NOMO-1 treated with dmso at 0.1 percent for 144 hours (cell line): Measurements from ENCODE around the gene NFKBIE.

Source experiments
- DNase-seq: peaks from one replicate; lab custom pipeline; 2025; ENCODE audit not compliant: unreplicated experiment; lab: John Stamatoyannopoulos, UW

The NFKBIE gene

GRCh38 chr6:44297063-44298038 is 32.0 kb upstream of the NFKBIE start:
- DNase-seq = no peak

- no peak for DNase-seq
Observed at GRCh38 chr6:44294832-44295791, 29.8 kb upstream of the NFKBIE start.

DNA sequence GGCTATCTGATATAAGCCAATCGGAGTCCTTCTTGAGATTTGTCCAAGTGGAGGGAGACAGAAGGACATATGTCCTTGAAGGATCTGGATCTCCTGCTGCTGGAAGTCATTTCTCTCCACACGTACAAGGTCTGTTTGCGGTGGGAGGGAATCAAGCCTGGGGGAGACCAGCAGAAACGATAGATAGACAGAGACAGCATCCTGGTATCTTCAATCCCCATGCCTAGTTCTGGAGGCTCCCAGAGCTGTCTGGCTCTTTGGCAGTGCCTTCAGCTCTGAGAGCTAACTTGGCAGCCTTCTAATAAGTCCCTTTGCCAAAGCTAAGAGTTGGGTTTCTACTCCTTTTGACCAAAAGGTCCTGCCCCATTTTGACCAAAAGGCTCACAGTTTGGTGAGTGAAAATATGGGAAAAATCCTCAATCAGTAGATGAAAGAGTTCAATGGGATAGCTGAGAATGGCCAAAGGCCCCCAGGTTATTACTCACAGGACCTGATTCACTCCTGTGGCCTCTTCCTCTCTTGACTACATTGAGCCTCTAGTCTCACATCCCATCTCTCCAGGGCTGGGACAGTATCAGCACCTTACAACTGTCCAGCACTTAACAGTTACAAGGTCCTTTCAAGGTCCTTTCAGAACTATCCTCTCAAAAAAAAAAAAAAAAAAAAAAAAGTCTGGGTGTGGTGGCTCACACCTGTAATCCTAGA is 27.5 kb upstream of the NFKBIE start:
- no peak for DNase-seq

GRCh38 chr6:44291841-44292240 is 26.5 kb upstream of the NFKBIE start:
- no peak for DNase-seq

DNA sequence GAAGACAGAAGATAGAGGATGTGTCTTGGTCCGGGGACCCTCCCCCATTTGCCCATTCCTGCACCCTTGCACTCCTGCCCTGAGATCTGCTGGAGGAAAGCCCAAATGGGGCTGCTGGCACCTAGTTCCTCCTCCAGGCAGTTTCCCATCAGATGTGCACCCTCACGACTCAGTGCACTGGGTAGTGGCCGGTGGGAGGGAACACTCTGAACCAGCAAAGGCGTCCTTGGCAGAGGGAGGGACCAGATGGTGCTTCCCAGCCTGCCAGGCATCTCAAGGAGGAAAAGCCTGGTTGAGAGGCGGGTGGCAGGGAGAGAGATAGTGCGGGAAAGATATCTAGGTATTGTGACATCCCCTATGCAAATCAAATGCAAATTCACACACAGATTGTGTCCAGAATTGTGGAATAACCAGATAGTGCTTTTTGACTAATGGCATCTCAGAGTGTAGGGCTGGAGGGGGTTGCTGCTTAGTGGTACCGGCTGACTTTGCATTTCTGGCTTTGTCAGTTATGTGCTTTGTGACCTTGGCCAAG is 24.4 kb upstream of the NFKBIE start:
- DNase-seq = no peak

DNA sequence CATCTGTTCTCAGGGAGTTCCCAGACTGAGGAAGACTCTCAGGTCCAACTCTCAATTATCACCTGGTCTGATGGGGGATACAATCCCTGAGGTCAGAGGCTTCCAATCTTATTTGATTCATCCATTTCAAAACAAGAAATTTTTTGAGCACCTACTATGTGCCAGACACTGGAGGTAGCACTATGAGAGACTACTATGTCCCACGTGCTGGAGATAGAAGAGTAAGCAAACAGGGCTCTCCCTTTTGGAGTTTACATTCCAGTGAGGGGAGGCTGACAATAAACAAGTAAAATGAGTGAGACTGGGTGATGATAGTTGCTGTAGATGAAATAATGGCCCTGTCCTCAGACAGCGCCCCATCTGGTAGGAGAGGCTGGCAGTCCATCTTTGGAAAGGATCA is 21.4 kb upstream of the NFKBIE start:
- DNase-seq = no peak

DNA sequence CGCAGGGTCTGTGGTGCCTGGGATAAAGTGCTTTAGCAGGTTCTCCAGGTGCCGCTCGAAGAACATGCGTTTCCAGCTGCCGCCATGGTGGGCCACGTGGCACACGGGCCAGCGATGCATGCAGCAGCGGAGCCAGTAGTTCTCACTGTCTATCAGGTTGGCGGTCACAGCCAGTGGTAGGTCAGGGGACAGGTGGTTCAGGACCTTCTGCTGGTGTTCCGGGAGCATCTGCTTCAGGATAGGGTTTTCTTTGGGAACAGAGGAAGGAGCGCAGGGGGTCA is 20.9 kb upstream of the NFKBIE start:
- no peak for DNase-seq

DNA sequence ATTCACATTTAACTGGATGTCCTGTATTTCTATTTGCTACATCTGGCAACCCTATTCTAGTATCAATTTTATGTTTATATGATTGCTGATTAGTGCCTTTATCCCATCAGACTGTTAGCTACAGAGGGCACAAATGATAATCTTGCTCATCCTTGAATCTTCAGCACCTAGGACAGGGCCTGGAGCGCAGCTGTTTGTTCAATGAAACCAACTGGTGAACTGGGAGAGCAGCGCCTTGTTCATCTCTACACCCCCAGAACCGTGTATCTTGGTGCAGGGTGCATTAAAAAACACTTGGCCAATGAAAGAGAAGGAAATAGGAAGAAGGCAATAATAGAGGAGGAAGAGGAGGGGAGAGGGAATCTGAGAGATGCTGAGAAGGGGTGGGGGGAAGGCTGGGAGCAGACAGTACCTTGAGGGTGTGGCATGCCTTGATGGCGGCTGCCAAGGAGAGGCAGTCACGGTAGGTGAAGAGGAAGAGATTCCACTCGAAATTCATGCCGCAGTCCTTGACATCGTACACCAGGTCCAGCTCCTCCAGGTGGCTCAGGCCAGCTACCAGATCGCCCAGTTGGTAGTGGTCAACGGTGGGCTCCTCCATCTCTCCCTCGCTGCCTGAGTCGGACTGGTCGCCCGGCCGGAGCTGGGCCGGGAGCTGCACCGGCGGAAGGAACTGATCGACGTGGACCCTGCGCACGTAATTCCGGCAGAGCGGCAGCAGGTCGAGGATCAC is 20.4 kb upstream of the NFKBIE start:
- DNase-seq = no peak

DNA sequence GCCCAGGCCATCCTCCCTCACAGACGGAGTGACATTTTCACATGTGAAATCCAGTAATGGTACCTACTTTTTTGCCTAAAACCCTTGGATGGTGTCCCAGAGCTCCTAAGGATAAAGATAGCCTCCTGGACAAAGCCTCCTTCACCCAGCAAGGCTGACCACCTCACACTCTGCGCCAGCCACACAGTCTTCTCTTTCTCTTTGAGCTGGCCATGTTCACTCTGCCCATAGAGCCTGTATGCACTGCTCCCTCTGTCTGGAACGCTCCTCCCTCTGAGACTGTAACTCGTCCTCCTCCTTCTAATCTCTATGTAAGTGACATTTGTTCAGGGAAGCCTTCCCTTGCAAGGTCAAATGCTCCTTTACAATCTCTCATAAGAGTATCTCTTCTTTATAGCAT is 19.5 kb upstream of the NFKBIE start:
- DNase-seq = no peak

DNA sequence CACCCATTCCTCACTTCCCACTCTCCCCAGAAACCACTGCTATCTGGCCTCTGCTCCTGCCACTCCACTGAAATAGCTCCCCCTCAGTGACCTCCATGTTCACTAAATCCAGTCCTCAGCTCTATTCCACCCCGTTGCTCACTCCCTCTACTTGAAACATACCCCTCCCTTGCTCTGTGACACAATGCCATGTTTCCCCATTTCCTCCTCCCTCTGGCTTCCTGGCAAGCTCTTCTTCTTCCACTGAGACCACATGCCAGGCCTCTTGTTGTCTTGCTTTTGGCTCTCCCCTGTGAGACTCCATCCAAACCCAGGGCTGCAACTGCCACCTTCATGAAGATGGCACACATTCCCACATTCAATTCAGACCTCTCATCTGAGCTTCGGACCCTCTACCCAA is 18.8 kb upstream of the NFKBIE start:
- DNase-seq = peak; percentile 1

DNA sequence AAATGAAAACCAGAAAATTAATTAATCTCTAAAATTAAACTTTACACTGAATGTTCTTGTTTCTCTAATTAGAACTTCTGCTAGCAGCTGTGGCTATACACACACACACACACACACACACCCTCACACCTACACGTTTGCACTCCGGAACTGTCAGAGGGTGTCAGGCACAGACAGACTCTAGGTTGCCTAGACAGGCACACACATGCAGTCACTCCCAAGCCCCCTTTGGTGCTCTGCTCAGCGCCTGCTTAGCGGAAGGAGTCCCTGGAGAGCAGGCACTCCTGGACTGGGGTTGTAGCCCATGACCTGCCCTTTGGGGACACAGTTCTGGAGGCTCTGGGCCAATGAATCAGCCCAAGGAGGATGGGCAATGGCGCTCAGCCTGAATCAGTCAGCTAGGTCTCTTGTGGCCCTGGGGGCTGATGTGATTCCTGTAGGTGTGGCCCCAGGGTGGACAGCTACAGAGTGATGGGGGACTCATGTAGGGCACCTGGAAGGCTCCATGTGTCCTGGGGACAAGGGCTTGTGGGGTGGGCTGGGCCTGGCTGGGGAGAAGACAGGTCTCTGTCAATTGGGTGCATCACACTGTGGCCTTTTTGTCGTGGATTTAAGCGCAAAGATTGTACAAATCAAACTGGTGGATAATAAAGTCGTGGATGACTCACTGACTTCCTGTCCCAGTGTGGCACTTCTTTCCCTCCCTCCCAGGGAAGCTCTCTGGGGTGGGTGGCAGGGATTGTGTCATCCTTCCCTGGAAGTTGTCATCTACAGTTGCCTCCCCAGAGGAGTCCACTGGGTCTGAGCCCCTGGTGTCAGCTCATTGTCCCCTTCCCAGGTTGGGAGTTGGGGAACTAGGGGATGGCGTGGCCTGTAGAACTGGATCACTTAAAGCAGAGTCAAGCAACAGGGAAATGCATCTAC is 13.7 kb upstream of the NFKBIE start:
- DNase-seq = no peak

- DNase-seq = no peak
Observed at GRCh38 chr6:44278315-44278714, 13.0 kb upstream of the NFKBIE start.

GRCh38 chr6:44277763-44278162 is 12.4 kb upstream of the NFKBIE start:
- DNase-seq = no peak

DNA sequence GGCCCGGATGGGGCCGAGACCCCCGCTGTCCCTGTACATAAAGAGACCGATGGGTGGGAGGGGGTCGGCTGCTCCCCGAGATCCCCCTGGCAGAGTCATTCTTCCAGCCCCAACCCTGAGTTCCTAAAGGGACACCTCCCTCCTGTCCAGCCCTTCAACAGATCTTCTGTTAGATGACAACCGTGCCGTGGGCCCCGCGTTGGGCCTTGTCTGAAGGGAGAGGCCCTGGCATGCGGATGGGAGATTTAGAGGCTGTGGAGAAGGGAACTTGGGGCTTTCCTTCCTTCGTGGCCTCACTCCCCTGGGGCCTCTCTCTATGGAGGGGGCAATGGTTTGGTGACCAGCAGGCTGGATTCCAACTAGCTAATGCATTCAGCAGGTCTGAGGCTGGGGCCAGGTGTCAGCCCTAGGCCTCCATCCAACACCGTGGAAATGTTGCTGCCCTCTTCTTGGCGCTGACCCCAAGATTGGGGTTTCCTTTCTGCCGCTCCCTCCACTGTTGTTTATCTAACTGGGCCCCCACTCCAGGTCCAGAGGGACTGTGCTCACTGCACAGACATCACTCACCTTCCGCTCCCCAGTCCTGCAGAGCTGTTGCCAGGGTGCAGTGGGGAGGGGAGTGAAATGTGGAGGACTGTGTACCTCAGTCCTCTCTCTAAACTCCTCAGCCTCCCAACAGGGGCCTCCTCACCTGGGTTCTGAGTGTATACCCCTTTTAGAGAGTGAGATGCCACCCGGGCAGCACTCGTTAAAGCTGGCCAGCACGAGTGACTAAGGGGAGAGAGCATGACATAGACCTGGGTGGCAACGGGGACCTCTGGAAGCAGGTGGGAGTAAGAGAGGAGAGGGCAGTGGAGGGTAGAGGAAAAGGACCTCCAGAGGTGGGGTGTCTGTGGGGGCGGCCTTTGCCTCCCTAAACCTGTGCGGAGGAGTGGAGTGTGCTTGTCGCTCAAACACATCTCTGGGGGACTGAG is 11.6 kb upstream of the NFKBIE start:
- DNase-seq = no peak

DNA sequence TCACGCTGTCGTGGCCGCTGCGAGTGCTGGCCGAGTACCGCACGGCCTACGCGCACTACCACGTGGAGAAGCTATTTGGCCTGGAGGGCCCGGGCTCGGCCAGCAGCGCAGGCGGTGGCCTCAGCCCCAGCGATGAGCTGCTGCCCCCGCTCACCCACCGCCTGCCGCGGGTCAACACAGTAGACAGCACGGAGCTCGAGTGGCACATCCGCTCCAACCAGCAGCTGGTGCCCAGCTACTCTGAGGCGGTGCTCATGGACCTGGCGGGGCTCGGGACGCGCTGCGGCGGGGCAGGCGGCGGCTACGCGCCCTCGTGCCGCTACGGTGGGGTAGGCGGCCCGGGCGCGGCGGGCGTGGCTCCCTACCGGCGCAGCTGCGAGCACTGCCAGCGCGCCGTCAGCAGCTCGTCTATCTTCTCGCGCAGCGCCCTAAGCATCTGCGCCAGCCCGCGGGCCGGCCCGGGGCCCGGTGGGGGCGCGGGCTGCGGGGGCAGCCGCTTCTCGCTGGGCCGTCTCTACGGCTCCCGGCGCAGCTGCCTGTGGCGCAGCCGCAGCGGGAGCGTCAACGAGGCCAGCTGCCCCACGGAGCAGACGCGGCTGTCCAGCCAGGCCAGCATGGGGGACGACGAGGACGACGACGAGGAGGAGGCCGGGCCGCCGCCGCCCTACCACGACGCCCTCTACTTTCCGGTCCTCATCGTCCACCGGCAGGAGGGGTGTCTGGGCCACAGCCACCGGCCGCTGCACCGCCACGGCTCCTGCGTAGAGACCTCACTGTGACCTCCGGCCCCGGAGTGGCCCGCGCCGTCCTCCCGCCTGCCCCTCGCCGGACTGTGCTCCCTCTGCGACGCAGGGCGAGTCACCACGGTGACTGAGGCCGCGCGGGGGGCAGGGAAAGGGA is 10.6 kb upstream of the NFKBIE start:
- DNase-seq = no peak

DNA sequence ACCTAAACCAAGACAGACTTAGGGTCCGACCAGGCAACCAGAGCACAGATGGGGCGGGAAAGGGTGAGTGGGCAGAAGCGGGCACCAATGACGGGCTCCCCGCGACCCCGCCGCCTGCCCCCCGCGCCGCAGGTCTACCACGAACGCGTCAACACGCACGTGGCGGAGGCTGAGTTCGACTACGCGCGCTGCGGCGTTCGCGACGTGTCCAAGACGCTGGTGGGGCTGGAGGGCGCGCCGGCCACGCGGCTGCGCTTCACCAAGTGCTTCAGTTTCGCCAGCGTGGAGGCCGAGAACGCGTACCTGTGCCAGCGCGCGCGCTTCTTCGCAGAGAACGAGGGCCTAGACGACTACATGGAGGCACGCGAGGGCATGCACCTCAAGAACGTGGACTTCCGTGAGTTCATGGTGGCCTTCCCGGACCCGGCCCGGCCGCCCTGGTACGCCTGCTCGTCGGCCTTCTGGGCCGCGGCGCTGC is 10.0 kb upstream of the NFKBIE start:
- DNase-seq = no peak

DNA sequence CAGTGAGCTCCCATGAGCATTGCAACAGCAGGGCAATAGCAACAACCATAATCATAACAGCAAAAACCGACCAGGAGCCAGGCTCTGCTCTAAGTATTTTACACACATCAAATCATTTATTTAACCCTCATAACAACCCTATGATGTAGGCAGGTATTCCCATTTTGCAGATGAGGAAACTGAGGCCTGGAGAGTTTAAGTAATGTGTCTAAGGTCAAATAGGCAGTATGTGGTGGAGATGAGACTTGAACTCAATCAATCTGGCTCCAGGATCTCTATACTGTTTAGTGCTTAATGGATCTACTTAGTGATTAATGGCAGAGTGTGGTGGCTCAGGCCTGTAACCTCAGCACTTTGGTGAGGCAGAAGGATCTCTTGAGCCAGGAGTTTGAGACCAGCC is 8.3 kb upstream of the NFKBIE start:
- DNase-seq = no peak
